Lower lobe of right lung (tissue), 2 donors: Measurements from ENCODE around the gene RICTOR. TPM values are rescaled to one million over a fixed set of nuclear protein-coding genes. Genes with fewer than 3 reads are reported as not detected.

ENCODE experiments used
- ATAC-seq, 2 donors: fragments of 200-7000 bp; cut with Tn5 transposase; one replicate each; pipeline ENCODE4 v1.9.1; 2020 to 2022; ENCODE audit warnings: mild to moderate bottlenecking in 2 of 2, moderate library complexity in 2 of 2
- DNase-seq: peaks from one replicate; pipeline ENCODE4 v3.0.0-alpha.2; 2020
- H3K27ac ChIP-seq: fragments of 200-600 bp; one replicate; pipeline ENCODE4 v1.8.0; 2022
- H3K27me3 ChIP-seq: fragments of 200-600 bp; one replicate; pipeline ENCODE4 v1.8.0; 2022; ENCODE audit warnings: low read depth
- H3K36me3 ChIP-seq: fragments of 200-600 bp; one replicate; pipeline ENCODE4 v1.8.0; 2022; ENCODE audit warnings: mild to moderate bottlenecking
- H3K4me1 ChIP-seq: fragments of 200-600 bp; one replicate; pipeline ENCODE4 v1.8.0; 2022
- H3K4me3 ChIP-seq: fragments of 200-600 bp; one replicate; pipeline ENCODE4 v1.8.0; 2022; ENCODE audit warnings: mild to moderate bottlenecking
- H3K9me3 ChIP-seq: fragments of 200-600 bp; one replicate; pipeline ENCODE4 v1.8.0; 2022
- CTCF ChIP-seq: fragments of 200-600 bp; IDR thresholded peaks from one replicate; pipeline ENCODE4 v1.8.0; 2022; ENCODE audit warnings: antibody characterized with exemption, mild to moderate bottlenecking
- intact Hi-C: fragments of 100-400 bp; cut with DNase I; formaldehyde crosslinking; loops from one replicate; pipeline ENCODE4 v1.11.0; 2022
- total RNA-seq: library from RNA; stranded (reverse); fragmentation: NEBNext Ultra II Directional; extraction: Animal tissue kit (Norgen Biotek cat#: 25700); gene quantifications from one replicate; pipeline ENCODE4 v1.2.1, GENCODE V29; 2021
- donor health status: DM: no; HTN: yes; CAD: no; lungs with severe emphysema.

RICTOR gene
- total RNA-seq, 1 donor from 2014 or later, result 52.1 TPM

GRCh38 chr5:39009280-39009679 is 64.9 kb downstream of the RICTOR start:
- DNase-seq (no peak), ATAC-seq (no peak)
- no peak overlapping the region for H3K4me3 ChIP-seq
- intact Hi-C loops, result no loop called here
- no peaks in the 10 kb centered on the region for H3K27me3 ChIP-seq
- no peaks in the 10 kb centered on the region for H3K4me1 ChIP-seq
- no peak for TF ChIP-seq CTCF
- H3K27ac ChIP-seq, result no peak overlapping the region
- peaks cover 4% of the 10 kb centered on the region for H3K36me3 ChIP-seq
- H3K9me3 ChIP-seq, result peaks cover 7% of the 10 kb centered on the region

GRCh38 chr5:39006650-39007049 is 67.5 kb downstream of the RICTOR start:
- TF ChIP-seq CTCF, result no peak
- no peaks in the 10 kb centered on the region for H3K27me3 ChIP-seq
- H3K36me3 ChIP-seq, result peaks cover 8% of the 10 kb centered on the region
- peaks cover 7% of the 10 kb centered on the region for H3K9me3 ChIP-seq
- intact Hi-C loops, result no loop called here
- DNase-seq (no peak), ATAC-seq (no peak)
- H3K4me1 ChIP-seq, result no peaks in the 10 kb centered on the region
- H3K4me3 ChIP-seq, result no peak overlapping the region
- H3K27ac ChIP-seq, result no peak overlapping the region

- peak; percentile 38 for TF ChIP-seq CTCF
- DNase-seq (no peak), ATAC-seq (peak; percentile 50 to 82)
- H3K27ac ChIP-seq, result no peak overlapping the region
- intact Hi-C loops, result no loop called here
- no peaks in the 10 kb centered on the region for H3K27me3 ChIP-seq
- peaks cover 8% of the 10 kb centered on the region for H3K36me3 ChIP-seq
- H3K4me1 ChIP-seq, result no peaks in the 10 kb centered on the region
- H3K4me3 ChIP-seq, result no peak overlapping the region
- no peaks in the 10 kb centered on the region for H3K9me3 ChIP-seq
Measured at GRCh38 chr5:39005566-39006232, 68.5 kb downstream of the RICTOR start.

- no peak for ATAC-seq
- TF ChIP-seq CTCF, result no peak
- Histone ChIP-seq H3K4me1 (no peaks in the 10 kb centered on the region), H3K9me3 (no peaks in the 10 kb centered on the region), H3K36me3 (peaks cover 8% of the 10 kb centered on the region), H3K4me3 (no peak overlapping the region), H3K27me3 (no peaks in the 10 kb centered on the region), H3K27ac (no peak overlapping the region)
- DNase-seq, result no peak
- intact Hi-C loops, result no loop called here
Measured at GRCh38 chr5:39001683-39002082, 72.5 kb downstream of the RICTOR start.

GRCh38 chr5:38999037-38999436 is 75.2 kb downstream of the RICTOR start:
- TF ChIP-seq CTCF, result no peak
- Histone ChIP-seq H3K27ac (no peak overlapping the region), H3K9me3 (no peaks in the 10 kb centered on the region), H3K4me1 (no peaks in the 10 kb centered on the region), H3K36me3 (peaks cover 8% of the 10 kb centered on the region), H3K4me3 (no peak overlapping the region), H3K27me3 (no peaks in the 10 kb centered on the region)
- ATAC-seq (no peak), DNase-seq (no peak)
- intact Hi-C loops, result loop anchor here (10.0 kb wide), 1 partner anchor 86 kb away; no protein-coding TSS in a partner anchor
